ENCODE measurements around the gene TTC13. TPM values are rescaled to one million over a fixed set of nuclear protein-coding genes. Genes with fewer than 3 reads are reported as not detected.

TTC13 gene, protein sequence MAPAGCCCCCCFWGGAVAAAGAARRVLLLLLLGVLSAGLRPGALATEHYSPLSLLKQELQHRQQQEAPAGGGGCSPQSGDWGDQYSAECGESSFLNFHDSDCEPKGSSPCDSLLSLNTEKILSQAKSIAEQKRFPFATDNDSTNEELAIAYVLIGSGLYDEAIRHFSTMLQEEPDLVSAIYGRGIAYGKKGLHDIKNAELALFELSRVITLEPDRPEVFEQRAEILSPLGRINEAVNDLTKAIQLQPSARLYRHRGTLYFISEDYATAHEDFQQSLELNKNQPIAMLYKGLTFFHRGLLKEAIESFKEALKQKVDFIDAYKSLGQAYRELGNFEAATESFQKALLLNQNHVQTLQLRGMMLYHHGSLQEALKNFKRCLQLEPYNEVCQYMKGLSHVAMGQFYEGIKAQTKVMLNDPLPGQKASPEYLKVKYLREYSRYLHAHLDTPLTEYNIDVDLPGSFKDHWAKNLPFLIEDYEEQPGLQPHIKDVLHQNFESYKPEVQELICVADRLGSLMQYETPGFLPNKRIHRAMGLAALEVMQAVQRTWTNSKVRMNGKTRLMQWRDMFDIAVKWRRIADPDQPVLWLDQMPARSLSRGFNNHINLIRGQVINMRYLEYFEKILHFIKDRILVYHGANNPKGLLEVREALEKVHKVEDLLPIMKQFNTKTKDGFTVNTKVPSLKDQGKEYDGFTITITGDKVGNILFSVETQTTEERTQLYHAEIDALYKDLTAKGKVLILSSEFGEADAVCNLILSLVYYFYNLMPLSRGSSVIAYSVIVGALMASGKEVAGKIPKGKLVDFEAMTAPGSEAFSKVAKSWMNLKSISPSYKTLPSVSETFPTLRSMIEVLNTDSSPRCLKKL
- total RNA-seq: 17.0 TPM
- long read RNA-seq, partial matches to known transcripts: 3 of 22 reads
- long read RNA-seq, other reads (novel, unspliced or antisense): 15 of 22 reads

DNA sequence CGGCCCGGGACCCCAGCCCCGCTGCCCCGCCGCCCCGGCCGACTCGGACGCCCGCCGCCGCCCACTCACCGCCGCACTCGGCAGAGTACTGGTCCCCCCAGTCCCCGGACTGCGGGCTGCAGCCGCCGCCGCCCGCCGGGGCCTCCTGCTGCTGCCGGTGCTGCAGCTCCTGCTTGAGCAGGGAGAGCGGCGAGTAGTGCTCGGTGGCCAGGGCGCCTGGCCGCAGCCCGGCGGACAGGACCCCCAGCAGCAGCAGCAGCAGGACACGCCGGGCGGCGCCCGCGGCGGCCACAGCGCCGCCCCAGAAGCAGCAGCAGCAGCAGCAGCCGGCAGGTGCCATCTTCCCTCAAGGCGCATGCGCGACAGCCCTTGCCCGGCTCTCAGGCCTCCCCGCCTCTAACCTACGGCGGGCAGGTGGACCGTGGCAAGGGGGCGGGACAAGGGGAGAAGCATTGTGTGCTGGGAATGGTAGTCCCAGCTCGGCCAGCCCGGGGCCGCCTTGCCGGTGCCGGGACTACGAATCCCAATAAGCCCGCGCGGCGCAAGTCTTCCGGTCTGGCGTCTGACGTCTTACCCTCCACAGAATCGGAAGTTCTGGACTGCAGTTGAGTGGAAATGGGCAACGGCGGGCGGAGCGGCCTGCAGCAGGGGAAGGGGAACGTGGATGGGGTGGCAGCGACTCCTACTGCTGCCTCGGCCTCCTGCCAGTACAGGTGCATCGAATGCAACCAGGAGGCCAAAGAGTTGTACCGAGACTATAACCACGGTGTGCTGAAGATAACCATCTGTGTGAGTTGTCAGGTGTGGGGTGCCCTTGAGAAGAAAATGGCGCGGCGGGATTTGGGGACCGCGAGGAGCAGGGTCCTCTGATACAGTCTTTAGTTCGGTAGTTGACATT, at the start of gene TTC13, which contains the start of gene ARV1:
Gene TTC13, minus strand, starts transcription at position 371 of the 898 bp plus-strand sequence. Its CDS starts 31 bp downstream, at position 340.
Gene ARV1, plus strand, starts transcription at position 604 of the 898 bp plus-strand sequence. Its CDS starts 12 bp downstream, at position 616.
- peak within 1 kb of the TSS; percentile 73 for H3K4me3 ChIP-seq

DNA sequence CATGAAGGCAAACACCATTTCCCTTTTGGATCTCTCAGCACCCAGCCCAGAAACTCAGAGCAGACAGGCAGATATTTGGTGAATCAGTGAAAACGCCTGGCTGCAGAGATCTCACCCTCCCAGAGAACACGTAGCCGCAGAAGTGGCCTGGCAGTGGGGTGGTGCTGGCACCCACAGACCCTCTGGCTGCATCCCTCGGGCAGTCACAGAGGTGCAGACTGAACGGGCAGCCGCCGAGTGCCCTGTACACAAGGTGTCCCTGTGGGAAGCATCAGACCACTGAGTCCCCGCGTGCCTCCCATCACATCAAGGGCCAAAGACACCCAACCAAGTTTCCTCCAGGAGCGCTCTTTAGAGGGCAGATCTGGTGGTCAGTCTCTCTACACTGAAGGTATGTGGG, 49.3 kb upstream of the TTC13 start:
- peaks cover 22% of the 10 kb centered on the region for H3K4me1 ChIP-seq
- H3K27ac ChIP-seq: peak overlapping the region; percentile 60
- H3K27me3 ChIP-seq (ENCODE audit: low read depth): no peaks in the 10 kb centered on the region
- intact Hi-C loops (cut with DNase I): no loop called here
- no peak overlapping the region for H3K4me3 ChIP-seq
- ATAC-seq (no peak), DNase-seq (no peak)
- TF ChIP-seq, protein P1, sequence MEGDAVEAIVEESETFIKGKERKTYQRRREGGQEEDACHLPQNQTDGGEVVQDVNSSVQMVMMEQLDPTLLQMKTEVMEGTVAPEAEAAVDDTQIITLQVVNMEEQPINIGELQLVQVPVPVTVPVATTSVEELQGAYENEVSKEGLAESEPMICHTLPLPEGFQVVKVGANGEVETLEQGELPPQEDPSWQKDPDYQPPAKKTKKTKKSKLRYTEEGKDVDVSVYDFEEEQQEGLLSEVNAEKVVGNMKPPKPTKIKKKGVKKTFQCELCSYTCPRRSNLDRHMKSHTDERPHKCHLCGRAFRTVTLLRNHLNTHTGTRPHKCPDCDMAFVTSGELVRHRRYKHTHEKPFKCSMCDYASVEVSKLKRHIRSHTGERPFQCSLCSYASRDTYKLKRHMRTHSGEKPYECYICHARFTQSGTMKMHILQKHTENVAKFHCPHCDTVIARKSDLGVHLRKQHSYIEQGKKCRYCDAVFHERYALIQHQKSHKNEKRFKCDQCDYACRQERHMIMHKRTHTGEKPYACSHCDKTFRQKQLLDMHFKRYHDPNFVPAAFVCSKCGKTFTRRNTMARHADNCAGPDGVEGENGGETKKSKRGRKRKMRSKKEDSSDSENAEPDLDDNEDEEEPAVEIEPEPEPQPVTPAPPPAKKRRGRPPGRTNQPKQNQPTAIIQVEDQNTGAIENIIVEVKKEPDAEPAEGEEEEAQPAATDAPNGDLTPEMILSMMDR (IDR thresholded peaks at IDR 0.05): no peak
- no peaks in the 10 kb centered on the region for H3K36me3 ChIP-seq
- no peaks in the 10 kb centered on the region for H3K9me3 ChIP-seq

More for the DNA sequence above, at the start of gene TTC13, which contains the start of gene ARV1:
- H3K9me3 ChIP-seq: no peaks in the 10 kb centered on the region
- peaks cover 24% of the 10 kb centered on the region for H3K36me3 ChIP-seq
- peak; percentile 100 for DNase-seq
- peak; percentile 99 to 100 for ATAC-seq
- H3K27ac ChIP-seq: peak within 1 kb of the TSS; percentile 78
- peaks cover 38% of the 10 kb centered on the region for H3K4me1 ChIP-seq
- TF ChIP-seq, protein P1 (IDR thresholded peaks at IDR 0.05): peak; percentile 29
- H3K27me3 ChIP-seq (ENCODE audit: low read depth): no peaks in the 10 kb centered on the region
- intact Hi-C loops (cut with DNase I): no loop called here

DNA sequence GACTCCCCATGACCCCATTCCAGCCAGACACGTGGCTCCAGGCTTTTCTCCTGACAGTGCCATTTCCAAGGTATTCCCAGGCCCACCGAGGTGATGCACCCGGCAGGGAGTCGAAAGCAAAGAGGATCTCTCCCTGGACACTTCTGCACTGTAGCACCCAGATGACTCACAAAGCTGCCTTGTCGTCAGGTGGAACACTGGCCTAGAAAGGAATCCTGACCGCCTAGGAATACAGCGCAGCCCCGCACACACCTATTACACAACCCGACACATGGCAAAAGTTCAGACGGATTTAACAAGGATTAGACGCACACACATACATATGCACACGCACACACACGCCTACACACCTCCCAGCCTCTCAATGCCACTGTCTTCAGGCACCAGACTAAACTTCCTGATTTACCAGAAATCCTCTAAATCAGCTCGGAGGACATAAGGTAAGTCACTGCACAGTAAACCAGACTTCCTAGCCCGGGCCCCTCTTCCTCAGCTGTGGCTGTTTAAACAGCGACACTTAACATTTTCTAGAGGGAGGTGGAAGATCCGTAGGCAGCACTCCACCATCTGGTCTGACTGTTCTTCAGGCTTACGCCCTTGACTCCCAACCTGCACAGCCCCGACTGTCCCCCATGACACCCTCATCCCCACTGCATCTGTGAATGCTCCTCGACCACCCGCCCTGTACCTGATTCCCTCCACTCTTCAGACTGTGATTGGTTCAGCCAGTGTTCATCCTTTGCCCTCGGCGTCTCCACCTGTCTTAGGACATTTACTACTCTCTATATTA, 48.7 kb upstream of the TTC13 start:
- no peaks in the 10 kb centered on the region for H3K9me3 ChIP-seq

DNA sequence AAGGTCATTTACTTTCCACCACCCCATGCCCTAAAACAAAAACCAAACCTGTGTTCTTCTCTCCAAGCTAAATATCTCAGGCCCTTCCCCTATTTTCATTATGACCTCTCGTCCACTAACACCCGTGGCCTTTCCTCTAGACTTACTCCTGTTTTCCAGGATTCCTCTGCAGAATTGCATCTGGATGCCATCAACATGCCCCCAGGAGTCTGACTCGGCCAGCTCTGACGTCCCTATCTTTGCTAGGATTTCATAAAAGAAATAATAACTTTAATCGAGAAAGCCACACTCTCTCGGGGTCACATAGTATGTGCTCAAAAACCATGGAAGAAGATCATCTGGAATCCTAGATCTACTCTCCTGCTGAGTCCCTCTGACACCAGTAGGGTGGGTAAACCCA, 47.9 kb upstream of the TTC13 start:
- Histone ChIP-seq H3K4me3 (no peak overlapping the region), H3K9me3 (no peaks in the 10 kb centered on the region), H3K27ac (no peak overlapping the region), H3K36me3 (no peaks in the 10 kb centered on the region), H3K27me3 (ENCODE audit: low read depth) (no peaks in the 10 kb centered on the region), H3K4me1 (peaks cover 21% of the 10 kb centered on the region)
- intact Hi-C loops (cut with DNase I): no loop called here
- ATAC-seq: no peak
- no peak for DNase-seq
- TF ChIP-seq, protein P1 (IDR thresholded peaks at IDR 0.05): no peak

More for the DNA sequence above, 48.7 kb upstream of the TTC13 start:
- TF ChIP-seq, protein P1 (IDR thresholded peaks at IDR 0.05): no peak
- H3K4me3 ChIP-seq: no peak overlapping the region
- no peaks in the 10 kb centered on the region for H3K27me3 ChIP-seq (ENCODE audit: low read depth)
- H3K36me3 ChIP-seq: no peaks in the 10 kb centered on the region
- no peak for DNase-seq
- H3K4me1 ChIP-seq: peaks cover 17% of the 10 kb centered on the region
- no peak overlapping the region for H3K27ac ChIP-seq
- intact Hi-C loops (cut with DNase I): no loop called here
- ATAC-seq: peak; percentile 69 to 73

Measured in lower lobe of right lung (tissue), 2 donors.